Loucy (cell line): ENCODE data around the gene PTPRQ.

ENCODE experiments used
- H2AFZ ChIP-seq: fragments of 200-600 bp; sonication (generic); 2 replicates; pipeline ENCODE4 v1.6.0; 2016; ENCODE audit warnings: antibody characterized with exemption, mild to moderate bottlenecking, low read length, moderate library complexity
- H3F3A ChIP-seq: fragments of 200-600 bp; 2 replicates; pipeline ENCODE4 v1.6.0; 2016; ENCODE audit warnings: antibody characterized with exemption, low read depth, mild to moderate bottlenecking
- H3K27me3 ChIP-seq: fragments of 200-600 bp; sonication (generic); 2 replicates; pipeline ENCODE4 v1.6.1; 2014; ENCODE audit warnings: low read length, mild to moderate bottlenecking; ENCODE audit not compliant: insufficient read depth, poor library complexity, severe bottlenecking
- H3K36me3 ChIP-seq: fragments of 200-600 bp; sonication (generic); 2 replicates; pipeline ENCODE4 v1.6.1; 2016; ENCODE audit warnings: low read length; ENCODE audit not compliant: insufficient read depth
- H3K4me1 ChIP-seq: fragments of 200-600 bp; sonication (generic); 2 replicates; pipeline ENCODE4 v1.5.1; 2014; ENCODE audit warnings: low read length, mild to moderate bottlenecking; ENCODE audit not compliant: insufficient read depth, poor library complexity, severe bottlenecking
- H3K4me2 ChIP-seq: fragments of 200-600 bp; sonication (generic); 2 replicates; pipeline ENCODE4 v1.6.0; 2014; ENCODE audit warnings: antibody characterized with exemption, low read length, low read depth, mild to moderate bottlenecking; ENCODE audit not compliant: poor library complexity, severe bottlenecking
- H3K4me3 ChIP-seq: fragments of 200-600 bp; sonication (generic); 2 replicates; pipeline ENCODE4 v1.5.1; 2014; ENCODE audit warnings: low read length, mild to moderate bottlenecking, mixed read lengths; ENCODE audit not compliant: poor library complexity, severe bottlenecking
- H3K79me2 ChIP-seq: fragments of 200-600 bp; sonication (generic); 2 replicates; pipeline ENCODE4 v1.6.1; 2014; ENCODE audit warnings: low read length; ENCODE audit not compliant: insufficient read depth
- H3K9ac ChIP-seq: fragments of 200-600 bp; sonication (generic); 2 replicates; pipeline ENCODE4 v1.6.0; 2014; ENCODE audit warnings: mild to moderate bottlenecking, low read depth, low read length, moderate library complexity; ENCODE audit not compliant: poor library complexity, severe bottlenecking
- H3K9me2 ChIP-seq: fragments of 200-600 bp; sonication (generic); replicated peaks from 2 replicates; pipeline ENCODE4 v1.6.1; 2016; ENCODE audit warnings: low read depth, low read length, mixed read lengths
- H3K9me3 ChIP-seq: fragments of 200-600 bp; sonication (generic); 2 replicates; pipeline ENCODE4 v1.6.1; 2014; ENCODE audit warnings: mild to moderate bottlenecking, antibody characterized with exemption, low read length, low read depth; ENCODE audit not compliant: insufficient read depth
- H4K20me1 ChIP-seq: fragments of 200-600 bp; sonication (generic); 2 replicates; pipeline ENCODE4 v1.6.0; 2014; ENCODE audit warnings: antibody characterized with exemption, low read length, mild to moderate bottlenecking; ENCODE audit not compliant: insufficient read depth, poor library complexity, severe bottlenecking
- CTCF ChIP-seq: fragments of 200-600 bp; sonication (generic); conservative IDR thresholded peaks from 2 replicates; pipeline ENCODE4 v1.5.1; 2014; ENCODE audit warnings: mild to moderate bottlenecking, antibody characterized with exemption, low read length
- EZH2phosphoT487 ChIP-seq: fragments of 200-600 bp; IDR thresholded peaks from 2 replicates; pipeline ENCODE4 v1.6.1; 2018; ENCODE audit warnings: antibody characterized with exemption, mild to moderate bottlenecking, moderate library complexity, borderline replicate concordance

The PTPRQ gene

GRCh38 chr12:80701388-80701787, 257.4 kb downstream of the PTPRQ start:
- no peak overlapping the region for H3K4me2 ChIP-seq
- no peaks in the 10 kb centered on the region for H3K4me1 ChIP-seq
- no peaks in the 10 kb centered on the region for H3K79me2 ChIP-seq
- H2AFZ ChIP-seq = no peak overlapping the region
- H3F3A ChIP-seq = no peaks in the 10 kb centered on the region
- H3K9me2 ChIP-seq = no peaks in the 10 kb centered on the region
- no peaks in the 10 kb centered on the region for H4K20me1 ChIP-seq
- H3K27me3 ChIP-seq = no peaks in the 10 kb centered on the region
- H3K36me3 ChIP-seq = no peaks in the 10 kb centered on the region
- TF ChIP-seq EZH2phosphoT487 (no peak), CTCF (no peak)
- H3K9ac ChIP-seq = no peak overlapping the region
- no peaks in the 10 kb centered on the region for H3K9me3 ChIP-seq
- no peak overlapping the region for H3K4me3 ChIP-seq

GRCh38 chr12:80702889-80703805, 259.1 kb downstream of the PTPRQ start:
- no peak overlapping the region for H3K4me3 ChIP-seq

DNA sequence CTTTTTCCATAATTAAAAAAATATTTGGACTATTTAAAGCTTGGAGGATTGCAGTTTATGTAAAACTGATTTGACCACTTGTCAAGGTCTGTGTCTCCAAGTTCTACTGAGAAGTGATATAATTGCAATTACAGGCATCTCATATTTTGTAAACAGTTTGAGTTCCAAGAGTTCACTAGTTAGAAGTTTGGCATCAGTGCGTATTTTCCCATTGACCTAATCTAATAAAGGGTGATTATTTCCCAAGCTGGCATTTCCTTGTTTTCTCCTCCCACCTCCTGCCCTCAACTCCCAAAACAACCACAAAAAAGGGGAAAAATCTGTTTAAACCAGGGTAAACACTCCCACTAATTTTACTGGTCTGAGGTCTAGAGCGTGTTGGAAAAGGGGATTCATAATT, 260.4 kb downstream of the PTPRQ start:
- H3F3A ChIP-seq = no peaks in the 10 kb centered on the region
- no peaks in the 10 kb centered on the region for H4K20me1 ChIP-seq
- no peaks in the 10 kb centered on the region for H3K9me2 ChIP-seq
- H3K4me1 ChIP-seq = no peaks in the 10 kb centered on the region
- H3K4me2 ChIP-seq = no peak overlapping the region
- no peak overlapping the region for H2AFZ ChIP-seq
- H3K9ac ChIP-seq = no peak overlapping the region
- H3K27me3 ChIP-seq = no peaks in the 10 kb centered on the region
- no peak for TF ChIP-seq EZH2phosphoT487
- no peak for TF ChIP-seq CTCF
- no peak overlapping the region for H3K4me3 ChIP-seq
- H3K79me2 ChIP-seq = no peaks in the 10 kb centered on the region
- H3K36me3 ChIP-seq = no peaks in the 10 kb centered on the region
- no peaks in the 10 kb centered on the region for H3K9me3 ChIP-seq

More at GRCh38 chr12:80702889-80703805, 259.1 kb downstream of the PTPRQ start:
- H3F3A ChIP-seq = no peaks in the 10 kb centered on the region
- no peaks in the 10 kb centered on the region for H4K20me1 ChIP-seq
- H3K79me2 ChIP-seq = no peaks in the 10 kb centered on the region
- no peaks in the 10 kb centered on the region for H3K4me1 ChIP-seq
- TF ChIP-seq EZH2phosphoT487 (no peak), CTCF (no peak)
- H3K9me2 ChIP-seq = no peaks in the 10 kb centered on the region
- H3K9ac ChIP-seq = no peak overlapping the region
- no peak overlapping the region for H2AFZ ChIP-seq
- H3K4me2 ChIP-seq = no peak overlapping the region
- no peaks in the 10 kb centered on the region for H3K36me3 ChIP-seq
- H3K27me3 ChIP-seq = no peaks in the 10 kb centered on the region
- no peaks in the 10 kb centered on the region for H3K9me3 ChIP-seq
